Omental fat pad (tissue), 4 donors: ENCODE results near the gene VCP. TPM values are rescaled to one million over a fixed set of nuclear protein-coding genes. Genes with fewer than 3 reads are reported as not detected.

Experiments
- ATAC-seq: fragments of 150-250 bp; one replicate; pipeline ENCODE4 v1.9.1; 2016; ENCODE audit warnings: mild to moderate bottlenecking, moderate library complexity; ENCODE audit not compliant: low FRiP score
- DNase-seq: peaks from one replicate; pipeline ENCODE4 v3.0.0-alpha.2; 2019; ENCODE audit warnings: low spot score
- CTCF ChIP-seq, 3 donors: fragments of 450-650 bp; IDR thresholded peaks; one replicate each; pipeline ENCODE4 v1.5.1; 2016 to 2017; ENCODE audit warnings: antibody characterized with exemption in 3 of 3, mild to moderate bottlenecking in 3 of 3, moderate library complexity in 2 of 3
- total RNA-seq, 4 donors: library from RNA; depleted of rRNA; stranded (reverse); fragments of >200 nt; gene quantifications; one replicate each; pipeline ENCODE4 v1.1.0, GENCODE V29; 2016

Gene VCP
- total RNA-seq, 4 donors from 2014 or later, result 175 to 317 (median 207) TPM

GRCh38 chr9:35060548-35061207, 11.7 kb downstream of the VCP start:
- TF ChIP-seq CTCF (IDR thresholded peaks at IDR 0.05), result no peak
- no peak for DNase-seq
- no peak for ATAC-seq

GRCh38 chr9:35059438-35059837, 13.0 kb downstream of the VCP start:
- TF ChIP-seq CTCF (IDR thresholded peaks at IDR 0.05), result no peak
- ATAC-seq, result no peak
- no peak for DNase-seq

- DNase-seq, result no peak
These were observed 15.2 kb downstream of the VCP start for GRCh38 chr9:35057271-35057620.

GRCh38 chr9:35056571-35057270, 15.7 kb downstream of the VCP start:
- no peak for ATAC-seq
- DNase-seq, result no peak
- TF ChIP-seq CTCF (IDR thresholded peaks at IDR 0.05), result no peak

More at GRCh38 chr9:35057271-35057620, 15.2 kb downstream of the VCP start:
- ATAC-seq, result no peak
- no peak for TF ChIP-seq CTCF (IDR thresholded peaks at IDR 0.05)

- TF ChIP-seq CTCF (IDR thresholded peaks at IDR 0.05), result no peak
- DNase-seq (no peak), ATAC-seq (no peak)
These were observed 17.4 kb downstream of the VCP start for GRCh38 chr9:35054871-35055644.

- ATAC-seq (no peak), DNase-seq (no peak)
- no peak for TF ChIP-seq CTCF (IDR thresholded peaks at IDR 0.05)
These were observed 18.1 kb downstream of the VCP start for GRCh38 chr9:35054185-35054835.
